Nephron (organoid): ENCODE measurements around the gene SGSH.

Source experiments
- H3K27ac Mint-ChIP-seq, 3 experiments: 2 replicates each; pipeline ENCODE4 v1.8.0; 2020; ENCODE audit warnings: mixed read lengths in 3 of 3, mild to moderate bottlenecking in 2 of 3, moderate library complexity in 1 of 3
- H3K27me3 Mint-ChIP-seq: 2 replicates; pipeline ENCODE4 v1.8.0; 2021; ENCODE audit warnings: low read depth, mild to moderate bottlenecking, moderate library complexity, mixed read lengths
- H3K36me3 Mint-ChIP-seq: 2 replicates; pipeline ENCODE4 v1.8.0; 2020; ENCODE audit warnings: low read depth, mixed read lengths
- H3K4me1 Mint-ChIP-seq: 2 replicates; pipeline ENCODE4 v1.8.0; 2020; ENCODE audit warnings: mixed read lengths
- H3K4me3 Mint-ChIP-seq, 3 experiments: 2 replicates each; pipeline ENCODE4 v1.8.0; 2020; ENCODE audit warnings: mild to moderate bottlenecking in 3 of 3, mixed read lengths in 3 of 3, moderate library complexity in 2 of 3
- H3K9me3 Mint-ChIP-seq: 2 replicates; pipeline ENCODE4 v1.8.0; 2020; ENCODE audit warnings: mixed read lengths
- TF ChIP-seq, protein P1 (sequence below), 3 experiments: fragments of 200-600 bp; sonication (generic); IDR thresholded peaks; one replicate each; pipeline ENCODE4 v1.5.0; 2021; ENCODE audit warnings: antibody characterized with exemption in 3 of 3; ENCODE audit not compliant: unreplicated experiment in 3 of 3

The SGSH gene

DNA sequence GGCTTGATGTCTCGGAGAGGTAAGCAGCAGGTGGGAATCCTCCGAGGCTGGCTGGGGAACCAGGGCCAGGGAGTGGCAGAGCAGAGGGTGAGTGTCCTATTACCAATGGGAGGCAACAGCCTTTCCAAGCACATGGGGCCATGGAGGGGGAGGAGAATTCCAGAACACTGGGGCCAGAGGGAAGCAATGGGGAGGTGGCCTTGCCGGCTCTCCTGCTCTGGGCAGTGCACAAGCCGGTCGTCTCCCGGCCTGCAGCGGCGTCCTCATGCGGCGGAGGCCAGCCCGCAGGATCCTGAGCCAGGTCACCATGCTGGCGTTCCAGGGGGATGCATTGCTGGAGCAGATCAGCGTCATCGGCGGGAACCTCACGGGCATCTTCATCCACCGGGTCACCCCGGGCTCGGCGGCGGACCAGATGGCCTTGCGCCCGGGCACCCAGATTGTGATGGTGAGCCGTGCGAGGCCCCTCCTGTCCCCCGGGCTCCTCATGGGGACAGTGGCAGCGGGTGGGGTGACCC lies 21.9 kb downstream of the SGSH start:
- Mint-ChIP-seq H3K36me3 (no peaks in the 10 kb centered on the region), H3K4me1 (peaks cover 9% of the 10 kb centered on the region), H3K4me3 (no peak overlapping the region), H3K9me3 (no peaks in the 10 kb centered on the region), H3K27ac (peak overlapping the region in 1 of 3 experiments; percentile 11), H3K27me3 (peaks cover 6% of the 10 kb centered on the region)
- TF ChIP-seq, protein P1, sequence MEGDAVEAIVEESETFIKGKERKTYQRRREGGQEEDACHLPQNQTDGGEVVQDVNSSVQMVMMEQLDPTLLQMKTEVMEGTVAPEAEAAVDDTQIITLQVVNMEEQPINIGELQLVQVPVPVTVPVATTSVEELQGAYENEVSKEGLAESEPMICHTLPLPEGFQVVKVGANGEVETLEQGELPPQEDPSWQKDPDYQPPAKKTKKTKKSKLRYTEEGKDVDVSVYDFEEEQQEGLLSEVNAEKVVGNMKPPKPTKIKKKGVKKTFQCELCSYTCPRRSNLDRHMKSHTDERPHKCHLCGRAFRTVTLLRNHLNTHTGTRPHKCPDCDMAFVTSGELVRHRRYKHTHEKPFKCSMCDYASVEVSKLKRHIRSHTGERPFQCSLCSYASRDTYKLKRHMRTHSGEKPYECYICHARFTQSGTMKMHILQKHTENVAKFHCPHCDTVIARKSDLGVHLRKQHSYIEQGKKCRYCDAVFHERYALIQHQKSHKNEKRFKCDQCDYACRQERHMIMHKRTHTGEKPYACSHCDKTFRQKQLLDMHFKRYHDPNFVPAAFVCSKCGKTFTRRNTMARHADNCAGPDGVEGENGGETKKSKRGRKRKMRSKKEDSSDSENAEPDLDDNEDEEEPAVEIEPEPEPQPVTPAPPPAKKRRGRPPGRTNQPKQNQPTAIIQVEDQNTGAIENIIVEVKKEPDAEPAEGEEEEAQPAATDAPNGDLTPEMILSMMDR (IDR thresholded peaks at IDR 0.05; ENCODE audit: unreplicated experiment in 3 of 3): no peak

DNA sequence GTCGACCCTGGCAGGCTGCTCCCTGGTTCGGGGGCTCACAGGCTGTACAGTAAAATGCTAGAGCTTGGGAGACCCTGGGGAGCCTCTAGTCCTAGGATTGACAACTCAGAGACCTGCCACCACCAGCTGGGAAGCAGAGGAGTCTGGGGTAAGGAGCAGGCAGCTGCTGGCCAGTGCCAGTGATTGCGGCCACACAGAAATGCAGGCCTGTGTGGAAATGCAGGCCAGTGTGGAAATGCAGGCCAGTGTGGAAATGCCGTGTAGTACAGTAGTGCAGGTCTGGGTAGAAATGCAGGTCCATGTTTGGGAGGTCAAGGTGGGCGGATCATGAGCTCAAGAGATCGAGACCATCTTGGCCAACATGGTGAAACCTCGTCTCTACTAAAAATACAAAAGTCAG lies 23.5 kb downstream of the SGSH start:
- Mint-ChIP-seq H3K27ac (no peak overlapping the region), H3K36me3 (no peaks in the 10 kb centered on the region), H3K9me3 (no peaks in the 10 kb centered on the region), H3K27me3 (peaks cover 9% of the 10 kb centered on the region), H3K4me1 (peaks cover 16% of the 10 kb centered on the region), H3K4me3 (no peak overlapping the region)
- TF ChIP-seq, protein P1 (IDR thresholded peaks at IDR 0.05; ENCODE audit: unreplicated experiment in 3 of 3): no peak

DNA sequence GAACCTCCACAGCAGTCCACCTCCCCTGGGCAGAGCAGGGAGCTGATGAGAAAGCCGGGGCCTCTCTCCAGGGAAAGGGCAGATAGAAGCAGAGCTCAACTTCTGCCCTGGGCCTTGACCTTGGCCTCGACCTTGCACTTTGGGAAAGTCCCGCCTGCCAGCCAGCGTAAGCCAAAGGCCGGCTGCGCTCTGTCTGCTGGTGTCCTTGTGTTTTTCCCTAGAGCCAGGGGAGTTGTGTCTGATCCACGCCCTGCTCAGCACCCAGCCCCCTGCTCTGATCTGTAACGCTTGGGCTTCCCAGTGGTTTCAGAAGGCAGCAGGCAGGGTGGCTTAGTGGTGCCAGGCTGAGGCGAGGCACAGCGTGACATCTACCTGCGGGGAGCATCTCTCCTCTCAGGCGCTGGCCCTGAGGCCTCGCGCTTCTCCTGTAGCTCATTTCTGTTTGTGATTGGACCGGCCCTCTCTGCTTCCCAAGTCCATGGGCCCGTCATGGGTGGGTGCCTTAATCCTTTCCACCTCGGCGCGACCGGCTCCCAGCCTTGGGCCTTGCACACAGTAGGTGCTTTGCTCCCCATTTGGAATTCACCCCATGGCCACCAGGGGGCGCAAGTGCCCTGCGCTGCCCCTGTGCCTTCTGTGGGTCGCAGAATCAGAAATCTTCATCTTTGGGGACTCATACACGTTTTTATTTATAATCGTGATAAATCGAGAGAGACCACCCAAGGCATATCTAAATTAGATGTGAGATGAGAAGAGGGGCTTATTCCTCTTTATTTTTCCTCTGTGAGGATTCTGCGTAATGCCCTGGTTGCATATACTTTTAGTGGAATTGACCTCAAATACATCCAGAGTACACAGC lies 24.2 kb downstream of the SGSH start:
- Mint-ChIP-seq H3K4me3 (no peak overlapping the region), H3K4me1 (peaks cover 19% of the 10 kb centered on the region), H3K36me3 (no peaks in the 10 kb centered on the region), H3K27me3 (peaks cover 9% of the 10 kb centered on the region), H3K9me3 (no peaks in the 10 kb centered on the region), H3K27ac (peak overlapping the region in 2 of 3 experiments; percentile 60 to 65)
- TF ChIP-seq, protein P1 (IDR thresholded peaks at IDR 0.05; ENCODE audit: unreplicated experiment in 3 of 3): peak; percentile 77 to 86 (median 78)

DNA sequence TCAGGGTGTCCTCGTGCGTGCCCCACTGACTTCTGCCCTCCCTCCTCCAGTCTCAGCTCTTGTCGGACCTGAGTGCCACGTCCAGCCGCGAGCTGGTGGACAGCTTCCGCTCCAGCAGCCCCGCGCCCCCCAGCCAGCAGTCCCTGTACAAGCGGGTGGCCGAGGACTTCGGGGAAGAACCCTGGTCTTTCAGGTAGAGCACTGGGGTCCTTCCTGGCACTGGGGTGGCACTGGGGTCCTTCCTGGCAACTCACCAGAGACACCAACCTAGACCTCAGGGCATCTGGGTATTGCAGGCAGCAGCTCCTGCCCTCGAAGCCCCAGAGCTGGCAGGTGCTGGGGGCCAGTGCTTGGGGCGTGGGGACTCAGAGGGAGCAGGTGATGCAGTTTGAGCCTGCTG lies 25.0 kb downstream of the SGSH start:
- no peaks in the 10 kb centered on the region for H3K9me3 Mint-ChIP-seq
- no peak overlapping the region for H3K27ac Mint-ChIP-seq
- peaks cover 19% of the 10 kb centered on the region for H3K4me1 Mint-ChIP-seq
- peaks cover 9% of the 10 kb centered on the region for H3K27me3 Mint-ChIP-seq
- H3K4me3 Mint-ChIP-seq: no peak overlapping the region
- TF ChIP-seq, protein P1 (IDR thresholded peaks at IDR 0.05; ENCODE audit: unreplicated experiment in 3 of 3): no peak
- no peaks in the 10 kb centered on the region for H3K36me3 Mint-ChIP-seq

DNA sequence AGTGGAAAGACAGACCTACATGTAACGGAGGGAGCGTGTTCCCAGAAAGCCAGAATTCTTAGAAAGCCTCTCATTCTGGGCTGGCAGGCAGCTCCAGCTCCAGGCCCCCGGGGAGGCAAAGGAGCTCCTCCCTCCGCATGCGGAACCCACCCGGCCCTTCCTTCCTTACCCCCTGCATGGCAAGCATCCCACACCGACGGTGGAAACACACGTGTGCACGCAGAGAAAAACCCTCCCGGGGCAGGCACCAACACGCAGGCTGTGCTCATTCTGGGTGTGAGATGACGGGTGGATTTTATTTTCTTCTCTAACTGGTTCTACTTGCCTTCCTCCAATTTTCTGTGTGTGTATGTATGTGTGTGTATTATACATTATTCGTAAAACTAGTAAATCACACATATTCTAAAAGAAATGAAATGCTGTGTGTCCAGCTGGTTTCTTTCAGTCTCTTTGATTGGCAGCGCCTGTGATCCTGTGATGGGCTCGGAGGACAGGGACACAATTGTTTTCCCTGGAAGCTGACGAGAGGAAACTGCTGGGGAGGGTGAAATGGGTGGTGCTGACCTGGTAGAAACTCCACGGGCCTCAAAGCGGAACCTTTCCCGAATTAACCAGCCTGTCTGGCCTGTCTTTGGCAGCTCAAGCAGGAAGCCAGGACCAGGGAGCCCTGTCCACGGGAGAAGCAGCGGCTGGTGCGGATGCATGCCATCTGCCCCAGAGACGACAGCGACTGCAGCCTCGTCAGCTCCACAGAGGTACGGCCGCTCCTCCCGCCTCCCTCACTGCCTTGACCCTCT lies 28.1 kb downstream of the SGSH start:
- Mint-ChIP-seq H3K36me3 (no peaks in the 10 kb centered on the region), H3K27ac (peak overlapping the region in 1 of 3 experiments; percentile 64), H3K4me1 (peaks cover 10% of the 10 kb centered on the region), H3K9me3 (no peaks in the 10 kb centered on the region), H3K4me3 (no peak overlapping the region), H3K27me3 (peaks cover 20% of the 10 kb centered on the region)
- TF ChIP-seq, protein P1 (IDR thresholded peaks at IDR 0.05; ENCODE audit: unreplicated experiment in 3 of 3): no peak
